Measurements from ENCODE around the gene ZNF648.
"Not testable (repeated sequence)": the region's sequence is repeated elsewhere in the genome, so short reads cannot be mapped to it uniquely, and the experiment has no call there.

Gene ZNF648

DNA sequence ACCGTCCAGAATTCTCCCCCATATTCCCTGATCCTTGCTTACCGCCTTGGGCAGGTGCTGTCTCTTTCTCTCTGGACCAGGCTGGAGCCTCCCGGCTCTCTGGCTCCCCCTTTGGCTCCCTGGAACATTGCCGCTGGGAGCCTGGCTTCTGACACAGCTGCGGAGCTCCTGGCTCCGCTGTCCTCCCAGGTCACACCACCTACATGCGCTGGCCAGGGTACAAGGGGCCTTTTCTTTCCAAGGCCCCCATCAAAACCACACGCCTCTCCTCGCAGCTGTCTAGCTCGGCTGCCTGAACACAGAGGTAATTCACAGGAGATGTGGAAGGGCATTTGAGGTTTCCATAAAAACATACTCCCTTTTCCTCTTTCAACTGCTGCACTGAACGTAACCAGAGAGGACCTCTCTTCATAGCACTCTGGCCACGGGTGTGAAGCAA, 7.5 kb upstream of the ZNF648 start:
- DNase-seq (ENCODE audit: low spot score), result no peak

DNA sequence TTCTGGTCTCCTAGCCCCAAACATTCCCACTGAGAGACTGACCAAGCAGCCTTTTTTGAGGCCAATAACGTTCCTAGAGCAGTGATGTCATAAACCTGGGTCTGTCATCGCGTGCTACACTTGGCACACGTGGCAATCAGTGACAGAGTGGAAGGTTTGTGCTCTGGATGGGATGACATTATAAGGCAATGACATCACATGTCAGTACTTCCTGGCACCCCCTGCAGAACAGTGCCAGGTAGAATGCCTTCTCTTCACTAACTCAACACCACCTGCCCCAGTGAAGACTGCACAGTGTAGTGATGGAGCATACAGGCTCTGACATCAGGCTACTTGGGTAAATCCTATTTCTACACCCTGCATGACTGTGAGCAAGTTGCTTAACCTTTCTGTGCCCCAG, 5.4 kb upstream of the ZNF648 start:
- no peak for DNase-seq (ENCODE audit: low spot score)

GRCh38 chr1:182065126-182065845, 3.8 kb upstream of the ZNF648 start:
- no peak for DNase-seq (ENCODE audit: low spot score)

GRCh38 chr1:182064611-182065010, 3.1 kb upstream of the ZNF648 start:
- DNase-seq (ENCODE audit: low spot score), result no peak

DNA sequence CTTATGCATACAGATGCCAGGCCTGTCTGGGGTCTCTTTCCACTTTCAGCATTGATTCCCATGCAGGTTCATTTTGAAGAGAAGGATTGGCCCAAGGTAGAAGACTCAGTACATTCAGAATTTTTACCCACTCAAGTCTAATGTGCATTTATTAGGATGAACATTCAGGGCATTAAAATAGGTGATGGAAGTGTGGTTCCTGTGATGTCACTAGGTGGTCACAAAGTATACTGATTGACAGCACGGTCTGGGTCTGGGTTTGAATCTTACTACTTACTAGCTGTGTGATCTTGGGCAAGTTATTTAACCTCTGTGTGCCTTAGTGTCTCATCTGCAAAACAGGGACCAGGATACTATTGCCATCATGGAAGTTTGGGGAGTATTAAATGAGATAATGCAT, 711 bp upstream of the ZNF648 start:
- no peak for DNase-seq (ENCODE audit: low spot score)

- no peak for DNase-seq (ENCODE audit: low spot score)
Observed at GRCh38 chr1:182060877-182061276, 635 bp downstream of the ZNF648 start.

DNA sequence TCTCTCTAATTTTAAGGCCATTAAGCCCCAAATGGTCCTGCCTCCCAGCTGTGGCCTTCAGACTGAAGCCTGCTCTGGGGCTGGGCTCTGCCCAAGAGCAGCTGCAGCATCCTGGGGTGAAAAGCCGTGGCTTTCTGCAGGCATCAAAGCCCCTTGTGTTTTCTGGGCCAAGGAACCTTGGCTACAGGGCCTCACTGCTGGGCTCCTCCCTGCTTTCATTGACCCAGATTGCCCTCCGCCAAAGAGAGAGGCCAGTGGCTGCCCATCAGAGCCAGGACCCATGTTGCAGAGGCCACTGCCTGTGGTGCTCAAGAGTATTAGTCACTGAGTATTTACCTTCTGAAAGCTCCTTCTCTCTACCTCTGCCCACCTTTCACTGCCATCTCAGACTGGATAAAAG, 1.6 kb downstream of the ZNF648 start:
- no peak for DNase-seq (ENCODE audit: low spot score)

DNA sequence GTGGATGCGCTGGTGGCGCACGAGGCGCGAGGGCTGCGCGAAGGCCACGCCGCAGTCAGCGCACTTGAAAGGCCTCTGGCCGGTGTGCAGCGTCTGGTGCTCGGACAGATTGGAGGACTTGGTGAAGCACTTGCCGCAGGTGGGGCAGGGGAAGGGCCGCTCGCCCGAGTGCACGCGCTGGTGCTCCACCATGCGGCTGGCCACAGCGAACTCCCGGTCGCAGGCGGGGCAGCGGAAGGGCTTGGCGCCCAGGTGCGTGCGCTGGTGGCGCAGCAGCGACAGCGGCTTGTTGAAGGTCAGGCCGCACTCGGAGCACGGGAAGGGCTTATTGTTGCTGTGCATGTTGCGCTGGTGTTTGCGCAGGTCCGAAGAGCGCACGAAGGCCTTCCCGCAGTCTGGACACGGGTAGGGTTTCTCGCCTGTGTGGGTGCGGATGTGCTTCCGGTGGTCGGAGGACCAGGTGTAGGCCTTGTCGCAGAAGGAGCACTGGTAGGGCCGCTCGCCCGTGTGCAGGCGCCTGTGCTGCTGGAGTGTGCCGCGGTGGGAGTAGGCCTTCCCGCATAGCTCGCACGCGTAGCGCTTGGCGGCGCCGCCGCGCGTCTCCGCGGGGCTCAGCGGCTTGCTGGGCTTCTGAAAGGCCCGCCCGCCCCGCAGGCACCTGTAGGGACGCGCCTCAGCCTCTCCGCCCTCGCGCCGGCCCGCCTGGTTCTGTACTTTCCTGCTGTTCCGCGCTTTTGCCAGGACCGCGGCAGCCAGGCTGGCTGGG, 4.7 kb downstream of the ZNF648 start:
- no peak for DNase-seq (ENCODE audit: low spot score)

GRCh38 chr1:182054698-182055326, 6.7 kb downstream of the ZNF648 start:
- no peak for DNase-seq (ENCODE audit: low spot score)

DNA sequence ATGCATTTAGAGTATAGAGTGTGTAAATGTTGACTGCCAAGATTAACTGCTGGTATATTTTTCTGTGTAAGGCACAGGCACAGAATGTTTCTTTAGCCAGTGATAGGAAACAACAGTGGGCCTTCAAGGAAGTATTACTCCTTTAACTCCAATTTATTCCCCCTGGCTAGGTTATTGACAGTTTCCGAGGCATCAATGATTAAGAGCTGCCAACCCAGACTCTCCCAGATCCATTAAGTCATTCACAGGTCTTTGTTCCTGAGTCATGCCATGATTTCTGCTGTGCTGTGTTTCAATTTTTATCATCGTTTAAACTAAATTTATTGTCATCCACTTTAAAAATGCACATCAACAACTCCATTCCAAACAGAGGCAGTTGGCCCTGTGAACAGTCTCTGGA, 9.2 kb downstream of the ZNF648 start:
- DNase-seq (ENCODE audit: low spot score), result no peak

GRCh38 chr1:182051938-182052337, 9.6 kb downstream of the ZNF648 start:
- no peak for DNase-seq (ENCODE audit: low spot score)

GRCh38 chr1:182050481-182051448, 10.7 kb downstream of the ZNF648 start:
- no peak for DNase-seq (ENCODE audit: low spot score)

GRCh38 chr1:182048562-182048961, 12.9 kb downstream of the ZNF648 start:
- DNase-seq (ENCODE audit: low spot score), result no peak

DNA sequence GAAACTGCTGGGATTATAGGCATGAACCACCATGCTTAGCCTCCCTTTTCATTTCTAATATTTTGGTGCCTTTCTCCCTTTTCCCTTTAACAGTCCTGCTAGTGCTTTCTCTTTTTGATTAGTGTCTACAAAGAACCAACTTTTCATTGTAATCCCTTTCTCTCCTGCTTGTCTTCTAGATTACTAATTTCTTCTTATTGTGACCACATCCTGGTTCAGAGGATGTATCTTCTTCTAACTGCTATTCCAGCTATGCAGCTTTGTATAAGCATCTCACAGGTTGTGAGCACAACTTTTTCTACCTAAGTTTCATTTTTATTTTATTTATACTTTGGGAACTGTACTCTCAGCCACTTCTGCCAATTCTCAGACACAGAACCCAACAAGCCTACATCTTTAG, 14.7 kb downstream of the ZNF648 start:
- DNase-seq (ENCODE audit: low spot score), result no peak

GRCh38 chr1:182045481-182045880, 16.0 kb downstream of the ZNF648 start:
- DNase-seq (ENCODE audit: low spot score), result not testable (repeated sequence)

DNA sequence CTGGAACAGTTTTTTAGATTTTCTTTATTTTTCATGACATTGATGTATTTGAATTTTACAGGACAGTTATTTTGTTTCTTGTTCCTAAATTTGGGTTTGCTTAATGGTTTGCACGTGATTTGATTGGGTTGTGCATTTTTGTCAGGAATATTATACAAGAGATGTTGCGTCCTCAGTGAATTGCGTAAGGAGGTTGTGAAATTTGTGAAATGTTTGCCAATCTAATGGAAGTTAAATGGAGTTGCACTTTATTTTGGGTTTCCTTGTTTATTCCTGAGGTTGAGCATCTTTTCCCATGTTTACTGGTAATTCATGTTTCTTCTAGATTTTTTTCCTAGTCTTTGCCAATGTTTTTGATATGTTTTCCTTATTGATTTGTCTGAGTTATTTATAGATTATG, 19.9 kb downstream of the ZNF648 start:
- DNase-seq (ENCODE audit: low spot score), result no peak

DNA sequence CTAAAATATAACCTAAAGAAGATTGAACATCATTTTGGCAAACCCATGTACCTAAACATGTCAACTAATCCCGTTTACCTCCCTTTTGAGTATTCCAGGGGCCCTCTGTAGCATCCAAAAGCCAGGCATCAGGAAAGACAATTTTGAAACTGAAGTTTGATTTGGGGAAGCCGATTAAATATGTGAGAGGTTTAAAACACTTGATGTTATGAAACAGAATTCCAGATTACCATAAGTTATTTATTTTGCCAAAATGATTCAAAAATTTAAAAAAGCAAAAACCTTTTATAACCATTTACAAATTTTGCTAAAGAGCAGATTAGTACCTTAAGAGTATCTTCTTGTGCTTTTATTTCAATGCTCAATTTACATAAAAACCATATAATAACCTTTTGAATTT, 23.3 kb downstream of the ZNF648 start:
- no peak for DNase-seq (ENCODE audit: low spot score)

DNA sequence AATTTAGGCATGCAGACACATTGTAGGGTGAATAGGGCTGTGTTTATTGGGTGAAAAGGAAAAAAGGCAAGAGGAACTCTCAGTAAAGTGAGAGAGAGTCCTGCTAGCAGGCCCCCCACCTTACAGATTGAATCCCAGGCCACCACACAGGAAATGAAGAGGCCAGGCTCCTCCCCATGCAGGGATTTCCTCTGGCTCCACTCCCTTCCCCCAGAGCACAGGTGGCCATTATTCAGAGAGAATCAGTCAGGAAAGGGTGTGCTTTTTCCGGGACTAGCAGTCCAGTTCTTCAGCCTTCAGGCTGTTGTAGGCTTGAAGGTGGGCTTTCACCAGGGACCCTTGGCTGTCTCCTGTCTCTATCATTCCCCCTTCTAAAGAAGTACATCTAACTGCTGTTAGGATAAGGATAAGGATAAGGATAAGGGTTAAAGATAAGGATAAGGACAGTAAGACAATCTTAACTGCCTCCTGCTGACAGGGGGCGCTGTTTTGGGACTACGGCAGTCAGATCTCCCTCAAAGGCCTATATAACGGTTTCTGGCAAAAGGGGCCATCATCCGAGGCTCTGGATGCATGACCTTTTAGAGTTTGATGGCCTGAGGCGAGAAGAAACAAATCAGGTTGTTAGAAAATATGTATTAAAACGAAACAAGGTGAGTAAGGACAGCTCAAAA, 26.3 kb downstream of the ZNF648 start:
- DNase-seq (ENCODE audit: low spot score), result no peak

DNA sequence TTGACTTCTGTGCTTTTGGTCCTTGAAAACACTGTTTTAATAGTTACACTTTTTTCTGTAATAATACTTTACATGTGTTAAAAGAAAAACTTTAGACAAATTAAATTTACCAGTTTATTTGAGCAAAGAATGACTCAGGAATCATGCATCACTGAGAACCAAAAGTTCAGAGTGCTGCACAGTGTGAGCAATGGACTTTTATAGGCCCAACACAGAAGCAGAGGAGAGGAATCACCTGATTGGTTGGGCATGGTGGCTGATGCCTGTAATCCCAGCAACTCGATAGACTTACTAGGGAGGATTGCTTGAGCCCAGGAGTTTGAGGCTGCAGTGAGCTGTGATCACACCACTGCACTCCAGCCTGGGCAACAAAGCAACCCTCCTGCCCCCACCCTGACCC, 29.3 kb downstream of the ZNF648 start:
- DNase-seq (ENCODE audit: low spot score), result no peak

DNA sequence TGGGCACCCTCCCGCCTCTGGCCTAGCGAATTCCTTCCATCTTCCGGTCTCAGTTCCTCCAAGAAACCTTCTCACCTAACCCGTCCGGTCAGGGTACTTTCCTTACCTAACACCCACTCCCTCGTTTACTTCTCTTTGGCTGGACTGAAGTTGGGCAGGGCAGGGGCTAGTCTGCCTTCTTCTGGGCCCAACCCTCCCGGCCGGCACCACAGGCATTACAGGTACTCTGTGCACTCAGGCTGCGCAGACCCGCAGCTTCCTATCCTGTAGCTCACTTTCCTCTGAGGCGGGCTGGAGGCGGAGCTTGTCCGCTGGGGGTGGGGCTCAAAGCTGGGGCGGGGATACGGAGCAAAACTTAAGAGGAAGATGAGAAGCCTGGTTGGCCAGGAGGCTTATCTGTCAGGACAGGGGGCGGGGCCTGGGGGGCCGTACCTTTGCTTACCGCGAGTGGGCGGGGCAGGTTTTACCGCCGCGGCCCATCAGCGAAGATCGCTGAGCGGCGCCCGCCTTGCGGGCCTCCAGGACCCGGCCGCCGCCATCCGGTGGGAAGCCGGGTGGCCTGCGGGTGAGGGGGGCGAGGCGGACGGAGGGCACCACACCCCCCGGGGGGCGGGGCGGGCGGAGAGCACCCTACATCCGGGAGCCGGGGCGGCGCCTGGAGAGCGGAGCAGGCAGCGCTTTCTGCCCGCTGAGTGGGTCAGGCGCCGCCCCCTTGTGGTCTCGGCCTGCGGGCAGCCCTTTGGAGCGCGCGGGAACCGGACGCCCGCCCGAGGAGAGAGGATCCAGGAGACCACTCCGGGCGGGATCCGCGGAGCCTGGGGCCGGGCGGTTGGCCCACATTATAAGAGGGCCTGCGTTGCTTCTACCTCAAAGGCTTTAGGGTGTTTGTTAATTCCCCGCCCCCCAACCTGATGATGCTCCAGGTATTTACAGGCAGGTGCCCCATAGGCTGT, 31.9 kb downstream of the ZNF648 start:
- peak; percentile 97 for DNase-seq (ENCODE audit: low spot score)

Measured in left forelimb (tissue), 1 donor.